NOMO-1 treated with DMSO at 0.1 percent for 48 hours (cell line): ENCODE results near the gene RPP38.
A peak's percentile ranks its signal among the peaks of the same experiment; 100 is the strongest.

Experiments used
- DNase-seq: peaks from one replicate; lab custom pipeline; 2025; ENCODE audit not compliant: unreplicated experiment; lab: John Stamatoyannopoulos, UW

The RPP38 gene

GRCh38 chr10:15097011-15097812, at the start of gene RPP38:
Gene RPP38, plus strand, starts transcription at chr10:15097355. Its CDS starts 5,960 bp downstream, at chr10:15103315.
- DNase-seq: peak; percentile 94

GRCh38 chr10:15049533-15049932, 47.6 kb upstream of the RPP38 start:
- no peak for DNase-seq

GRCh38 chr10:15052121-15052520, 45.0 kb upstream of the RPP38 start:
- DNase-seq: no peak

- no peak for DNase-seq
Observed at GRCh38 chr10:15053061-15053460, 44.1 kb upstream of the RPP38 start.

- no peak for DNase-seq
Observed at GRCh38 chr10:15058689-15059088, 38.5 kb upstream of the RPP38 start.

- DNase-seq: no peak
Observed at GRCh38 chr10:15059914-15060313, 37.2 kb upstream of the RPP38 start.

- DNase-seq: no peak
Observed at GRCh38 chr10:15060638-15061037, 36.5 kb upstream of the RPP38 start.

GRCh38 chr10:15067154-15067553, 30.0 kb upstream of the RPP38 start:
- no peak for DNase-seq

- DNase-seq: no peak
Observed at GRCh38 chr10:15068802-15069201, 28.4 kb upstream of the RPP38 start.

- DNase-seq: no peak
Observed at GRCh38 chr10:15069230-15069629, 27.9 kb upstream of the RPP38 start.

- no peak for DNase-seq
Observed at GRCh38 chr10:15072358-15072757, 24.8 kb upstream of the RPP38 start.

GRCh38 chr10:15075421-15075820, 21.7 kb upstream of the RPP38 start:
- no peak for DNase-seq

- no peak for DNase-seq
Observed at GRCh38 chr10:15083674-15084501, 13.3 kb upstream of the RPP38 start.

GRCh38 chr10:15084502-15084922, 12.6 kb upstream of the RPP38 start:
- DNase-seq: no peak

GRCh38 chr10:15088428-15089261, 8.5 kb upstream of the RPP38 start, which contains the start of gene ACBD7:
Gene ACBD7, minus strand, starts transcription at chr10:15088776. Its CDS starts 48 bp downstream, at chr10:15088728.
- DNase-seq: peak; percentile 84

- DNase-seq: no peak
Observed at GRCh38 chr10:15091418-15091817, 5.7 kb upstream of the RPP38 start.

GRCh38 chr10:15092855-15093408, 4.2 kb upstream of the RPP38 start:
- no peak for DNase-seq

GRCh38 chr10:15096661-15097010, 519 bp upstream of the RPP38 start:
- no peak for DNase-seq

GRCh38 chr10:15099886-15100285, 2.7 kb downstream of the RPP38 start:
- DNase-seq: no peak

GRCh38 chr10:15103513-15103912, 6.4 kb downstream of the RPP38 start:
- DNase-seq: no peak
